WTC11 (cell line): ENCODE results near the gene MMP24. TPM values are rescaled to one million over a fixed set of nuclear protein-coding genes. Genes with fewer than 3 reads are reported as not detected.
A peak's percentile ranks its signal among the peaks of the same experiment; 100 is the strongest.

Source experiments
- ATAC-seq: fragments of 200-7000 bp; cut with Tn5 transposase; 2 replicates; pipeline ENCODE4 v1.10.0; 2021; ENCODE audit warnings: mild to moderate bottlenecking, moderate library complexity
- CTCF ChIA-PET: fragments of 300-600 bp; sonication (Branson Sonifier 250); formaldehyde crosslinking; loops from one replicate; lab custom pipeline; 2021; ENCODE audit warnings: antibody characterized with exemption; lab: Charles Lee
- POLR2A ChIA-PET: fragments of 350-600 bp; sonication (Branson Sonifier 250); formaldehyde crosslinking; loops from one replicate; lab custom pipeline; 2021; ENCODE audit warnings: antibody characterized with exemption; lab: Charles Lee
- DNase-seq: peaks from one replicate; pipeline ENCODE4 v3.0.0; 2021; ENCODE audit warnings: low spot score
- H3K27ac Mint-ChIP-seq: 2 replicates; pipeline ENCODE4 v1.8.0; 2021; ENCODE audit warnings: mixed read lengths
- H3K27me3 Mint-ChIP-seq: 2 replicates; pipeline ENCODE4 v1.8.0; 2021; ENCODE audit warnings: low read depth, mild to moderate bottlenecking, moderate library complexity, mixed read lengths
- H3K36me3 Mint-ChIP-seq: 2 replicates; pipeline ENCODE4 v1.8.0; 2021; ENCODE audit warnings: mixed read lengths
- H3K4me1 Mint-ChIP-seq: 2 replicates; pipeline ENCODE4 v1.8.0; 2022; ENCODE audit warnings: mixed read lengths
- H3K4me3 Mint-ChIP-seq: 2 replicates; pipeline ENCODE4 v1.8.0; 2021; ENCODE audit warnings: mild to moderate bottlenecking, moderate library complexity, mixed read lengths
- H3K9me3 Mint-ChIP-seq: 2 replicates; pipeline ENCODE4 v1.8.0; 2021; ENCODE audit warnings: mixed read lengths
- ATF1 ChIP-seq: sonication (generic); formaldehyde crosslinking; IDR thresholded peaks from 2 replicates; pipeline ENCODE4 v1.8.1; 2023; ENCODE audit warnings: mild to moderate bottlenecking, moderate library complexity, missing genetic modification reagents
- ATF6 ChIP-seq: sonication (generic); formaldehyde crosslinking; IDR thresholded peaks from 2 replicates; pipeline ENCODE4 v1.8.1; 2023; ENCODE audit warnings: mild to moderate bottlenecking, missing genetic modification reagents
- CDX4 ChIP-seq: fragments of 250-450 bp; sonication (Bioruptor Pico); IDR thresholded peaks from 2 replicates; pipeline ENCODE4 v1.9.0; 2021; ENCODE audit warnings: moderate library complexity, mild to moderate bottlenecking, inconsistent platforms, borderline replicate concordance
- CTCF ChIP-seq: fragments of 200-600 bp; IDR thresholded peaks from 2 replicates; pipeline ENCODE4 v1.8.0; 2022; ENCODE audit warnings: antibody characterized with exemption
- ELF4 ChIP-seq: sonication (generic); formaldehyde crosslinking; IDR thresholded peaks from 2 replicates; pipeline ENCODE4 v1.8.1; 2022; ENCODE audit warnings: low read depth, mild to moderate bottlenecking, moderate library complexity, missing genetic modification reagents
- ESRRA ChIP-seq: sonication (generic); formaldehyde crosslinking; IDR thresholded peaks from 2 replicates; pipeline ENCODE4 v1.8.1; 2022; ENCODE audit warnings: mild to moderate bottlenecking, missing genetic modification reagents, borderline replicate concordance
- FOXK1 ChIP-seq: sonication (generic); formaldehyde crosslinking; IDR thresholded peaks from 2 replicates; pipeline ENCODE4 v1.8.0; 2022; ENCODE audit warnings: mild to moderate bottlenecking, moderate library complexity, missing genetic modification reagents
- FOXP4 ChIP-seq: sonication (generic); formaldehyde crosslinking; IDR thresholded peaks from 2 replicates; pipeline ENCODE4 v1.8.0; 2022; ENCODE audit warnings: mild to moderate bottlenecking, missing genetic modification reagents
- JUN ChIP-seq: sonication (generic); formaldehyde crosslinking; IDR thresholded peaks from 2 replicates; pipeline ENCODE4 v1.8.0; 2023; ENCODE audit warnings: mild to moderate bottlenecking, missing genetic modification reagents
- MAX ChIP-seq: sonication (generic); formaldehyde crosslinking; IDR thresholded peaks from 2 replicates; pipeline ENCODE4 v1.8.0; 2022; ENCODE audit warnings: mild to moderate bottlenecking, missing genetic modification reagents
- MXD4 ChIP-seq: fragments of 250-450 bp; sonication (Bioruptor Pico); IDR thresholded peaks from 2 replicates; pipeline ENCODE4 v1.8.0; 2021; ENCODE audit warnings: mild to moderate bottlenecking, moderate library complexity, borderline replicate concordance
- MYBL2 ChIP-seq: sonication (generic); formaldehyde crosslinking; IDR thresholded peaks from 2 replicates; pipeline ENCODE4 v1.8.1; 2023; ENCODE audit warnings: mild to moderate bottlenecking, moderate library complexity, missing genetic modification reagents
- NFATC4 ChIP-seq: fragments of 250-450 bp; sonication (Bioruptor Pico); IDR thresholded peaks from 2 replicates; pipeline ENCODE4 v1.9.0; 2021; ENCODE audit warnings: mild to moderate bottlenecking
- NR1H2 ChIP-seq: sonication (generic); formaldehyde crosslinking; IDR thresholded peaks from 2 replicates; pipeline ENCODE4 v1.9.0; 2021; ENCODE audit warnings: mild to moderate bottlenecking, moderate library complexity, missing genetic modification reagents
- RORB ChIP-seq: fragments of 250-450 bp; sonication (Bioruptor Pico); IDR thresholded peaks from 2 replicates; pipeline ENCODE4 v1.9.0; 2021; ENCODE audit warnings: mild to moderate bottlenecking
- SOX15 ChIP-seq: fragments of 250-450 bp; sonication (Bioruptor Pico); IDR thresholded peaks from 2 replicates; pipeline ENCODE4 v1.9.0; 2021; ENCODE audit warnings: mild to moderate bottlenecking
- TEAD1 ChIP-seq: sonication (generic); formaldehyde crosslinking; IDR thresholded peaks from 2 replicates; pipeline ENCODE4 v1.8.0; 2022; ENCODE audit warnings: mild to moderate bottlenecking, missing genetic modification reagents
- TP53 ChIP-seq: sonication (generic); formaldehyde crosslinking; IDR thresholded peaks from 2 replicates; pipeline ENCODE4 v1.8.1; 2023; ENCODE audit warnings: mild to moderate bottlenecking, missing genetic modification reagents
- ZNF317 ChIP-seq: sonication (generic); formaldehyde crosslinking; IDR thresholded peaks from 2 replicates; pipeline ENCODE4 v1.8.1; 2023; ENCODE audit warnings: low read depth, mild to moderate bottlenecking, moderate library complexity, missing genetic modification reagents, borderline replicate concordance
- total RNA-seq: library from RNA; stranded (reverse); gene quantifications from 3 replicates; pipeline ENCODE4 v1.2.3, GENCODE V29; 2021
- TF ChIP-seq, protein P1 (sequence below): sonication (generic); formaldehyde crosslinking; IDR thresholded peaks from 2 replicates; pipeline ENCODE4 v1.8.0; 2022; ENCODE audit warnings: missing genetic modification reagents
- TF ChIP-seq, protein P2 (sequence below): sonication (generic); formaldehyde crosslinking; IDR thresholded peaks from 2 replicates; pipeline ENCODE4 v1.8.1; 2022; ENCODE audit warnings: low read depth, mild to moderate bottlenecking, moderate library complexity, missing genetic modification reagents, borderline replicate concordance

MMP24 gene
- total RNA-seq, 1 experiment from 2014 or later: 16.8 TPM

GRCh38 chr20:35240083-35240810, 13.8 kb downstream of the MMP24 start:
- Mint-ChIP-seq H3K27ac (no peak overlapping the region; the same call in 1 of the 2 replicates), H3K4me3 (no peak overlapping the region), H3K36me3 (peaks cover 6% of the 10 kb centered on the region; the same call in 1 of the 2 replicates), H3K4me1 (peaks cover 15% of the 10 kb centered on the region), H3K27me3 (peaks cover 4% of the 10 kb centered on the region), H3K9me3 (peaks cover 10% of the 10 kb centered on the region)
- ChIA-PET CTCF (interaction anchor here (1.0 to 3.0 kb wide), 3 partner anchors 95 to 379 kb away, joined by 3 to 12 read pairs (median 3); no protein-coding TSS in a partner anchor), POLR2A (interaction anchor here (0.6 kb wide), 1 partner anchor 23 kb away, joined by 3 read pairs; no protein-coding TSS in a partner anchor)
- TF ChIP-seq, protein P1, sequence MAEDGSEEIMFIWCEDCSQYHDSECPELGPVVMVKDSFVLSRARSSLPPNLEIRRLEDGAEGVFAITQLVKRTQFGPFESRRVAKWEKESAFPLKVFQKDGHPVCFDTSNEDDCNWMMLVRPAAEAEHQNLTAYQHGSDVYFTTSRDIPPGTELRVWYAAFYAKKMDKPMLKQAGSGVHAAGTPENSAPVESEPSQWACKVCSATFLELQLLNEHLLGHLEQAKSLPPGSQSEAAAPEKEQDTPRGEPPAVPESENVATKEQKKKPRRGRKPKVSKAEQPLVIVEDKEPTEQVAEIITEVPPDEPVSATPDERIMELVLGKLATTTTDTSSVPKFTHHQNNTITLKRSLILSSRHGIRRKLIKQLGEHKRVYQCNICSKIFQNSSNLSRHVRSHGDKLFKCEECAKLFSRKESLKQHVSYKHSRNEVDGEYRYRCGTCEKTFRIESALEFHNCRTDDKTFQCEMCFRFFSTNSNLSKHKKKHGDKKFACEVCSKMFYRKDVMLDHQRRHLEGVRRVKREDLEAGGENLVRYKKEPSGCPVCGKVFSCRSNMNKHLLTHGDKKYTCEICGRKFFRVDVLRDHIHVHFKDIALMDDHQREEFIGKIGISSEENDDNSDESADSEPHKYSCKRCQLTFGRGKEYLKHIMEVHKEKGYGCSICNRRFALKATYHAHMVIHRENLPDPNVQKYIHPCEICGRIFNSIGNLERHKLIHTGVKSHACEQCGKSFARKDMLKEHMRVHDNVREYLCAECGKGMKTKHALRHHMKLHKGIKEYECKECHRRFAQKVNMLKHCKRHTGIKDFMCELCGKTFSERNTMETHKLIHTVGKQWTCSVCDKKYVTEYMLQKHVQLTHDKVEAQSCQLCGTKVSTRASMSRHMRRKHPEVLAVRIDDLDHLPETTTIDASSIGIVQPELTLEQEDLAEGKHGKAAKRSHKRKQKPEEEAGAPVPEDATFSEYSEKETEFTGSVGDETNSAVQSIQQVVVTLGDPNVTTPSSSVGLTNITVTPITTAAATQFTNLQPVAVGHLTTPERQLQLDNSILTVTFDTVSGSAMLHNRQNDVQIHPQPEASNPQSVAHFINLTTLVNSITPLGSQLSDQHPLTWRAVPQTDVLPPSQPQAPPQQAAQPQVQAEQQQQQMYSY (CRISPR knock-in tag): no peak
- TF ChIP-seq JUN: no peak
- TF ChIP-seq SOX15 (CRISPR knock-in tag): no peak
- TF ChIP-seq TP53 (CRISPR knock-in tag): no peak
- no peak for TF ChIP-seq ZNF317
- TF ChIP-seq ELF4: no peak
- TF ChIP-seq NR1H2: no peak
- no peak for TF ChIP-seq ESRRA (CRISPR knock-in tag)
- TF ChIP-seq CDX4 (CRISPR knock-in tag): no peak
- TF ChIP-seq NFATC4 (CRISPR knock-in tag): no peak
- TF ChIP-seq MYBL2 (CRISPR knock-in tag): no peak
- TF ChIP-seq FOXK1 (CRISPR knock-in tag): no peak
- no peak for TF ChIP-seq RORB
- no peak for TF ChIP-seq FOXP4 (CRISPR knock-in tag)
- no peak for TF ChIP-seq MXD4 (CRISPR knock-in tag)
- no peak for TF ChIP-seq MAX (CRISPR knock-in tag)
- ATAC-seq (no peak), DNase-seq (no peak)

GRCh38 chr20:35240811-35241293, 14.4 kb downstream of the MMP24 start:
- peaks cover 10% of the 10 kb centered on the region for H3K9me3 Mint-ChIP-seq
- H3K4me1 Mint-ChIP-seq: peaks cover 15% of the 10 kb centered on the region
- H3K27ac Mint-ChIP-seq: peak overlapping the region; percentile 2; the same call in 1 of the 2 replicates
- DNase-seq (no peak), ATAC-seq (peak; percentile 46)
- POLR2A ChIA-PET: interaction anchor here (0.6 to 1.4 kb wide), 3 partner anchors 14 to 22 kb away, joined by 3 to 4 read pairs (median 3); no protein-coding TSS in a partner anchor
- H3K4me3 Mint-ChIP-seq: no peak overlapping the region
- peaks cover 6% of the 10 kb centered on the region; the same call in 1 of the 2 replicates for H3K36me3 Mint-ChIP-seq
- CTCF ChIA-PET: interaction anchor here (1.0 to 3.0 kb wide), 2 partner anchors 96 to 378 kb away, joined by 3 to 12 read pairs; no protein-coding TSS in a partner anchor
- peaks cover 4% of the 10 kb centered on the region for H3K27me3 Mint-ChIP-seq
- no peak for TF ChIP-seq ATF6 (CRISPR knock-in tag)
- TF ChIP-seq ATF1 (CRISPR knock-in tag): no peak
- TF ChIP-seq, protein P2, sequence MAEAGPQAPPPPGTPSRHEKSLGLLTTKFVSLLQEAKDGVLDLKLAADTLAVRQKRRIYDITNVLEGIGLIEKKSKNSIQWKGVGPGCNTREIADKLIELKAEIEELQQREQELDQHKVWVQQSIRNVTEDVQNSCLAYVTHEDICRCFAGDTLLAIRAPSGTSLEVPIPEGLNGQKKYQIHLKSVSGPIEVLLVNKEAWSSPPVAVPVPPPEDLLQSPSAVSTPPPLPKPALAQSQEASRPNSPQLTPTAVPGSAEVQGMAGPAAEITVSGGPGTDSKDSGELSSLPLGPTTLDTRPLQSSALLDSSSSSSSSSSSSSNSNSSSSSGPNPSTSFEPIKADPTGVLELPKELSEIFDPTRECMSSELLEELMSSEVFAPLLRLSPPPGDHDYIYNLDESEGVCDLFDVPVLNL (CRISPR knock-in tag): no peak
- no peak for TF ChIP-seq ZNF317
- no peak for TF ChIP-seq TEAD1 (CRISPR knock-in tag)
- TF ChIP-seq CTCF: no peak
